ENCODE measurements around the gene ALG6.

ALG6 gene

GRCh38 chr1:63328122-63328521 lies 39.3 kb upstream of the ALG6 start:
- Histone ChIP-seq H3K9me2 (ENCODE audit: low read depth, low read length) (no peaks in the 10 kb centered on the region), H3K27ac (ENCODE audit: low read depth, low read length, poor library complexity, severe bottlenecking) (no peak overlapping the region), H3K4me3 (ENCODE audit: low read depth, low read length, poor library complexity, severe bottlenecking) (no peak overlapping the region), H3K9me3 (ENCODE audit: low read length) (no peaks in the 10 kb centered on the region), H3K4me2 (ENCODE audit: low read length) (no peak overlapping the region), H3K79me2 (ENCODE audit: insufficient read depth, low read length) (no peaks in the 10 kb centered on the region), H3F3A (ENCODE audit: insufficient read depth, low read length) (no peaks in the 10 kb centered on the region), H2AFZ (ENCODE audit: low read length) (no peak overlapping the region), H3K9ac (ENCODE audit: low read length) (no peak overlapping the region), H3K4me1 (ENCODE audit: insufficient read depth, low read length, severe bottlenecking) (peaks cover 17% of the 10 kb centered on the region), H4K20me1 (ENCODE audit: insufficient read depth, low read length) (no peaks in the 10 kb centered on the region), H3K27me3 (ENCODE audit: insufficient read depth, low read length) (no peaks in the 10 kb centered on the region), H3K36me3 (ENCODE audit: insufficient read depth, low read length) (no peaks in the 10 kb centered on the region)
- TF ChIP-seq EZH2 (IDR thresholded peaks at IDR 0.05; ENCODE audit: borderline replicate concordance, low read length) (no peak), CTCF (IDR thresholded peaks at IDR 0.05; ENCODE audit: low read length) (no peak)

GRCh38 chr1:63328781-63329180 lies 38.6 kb upstream of the ALG6 start:
- no peak overlapping the region for H2AFZ ChIP-seq (ENCODE audit: low read length)
- H4K20me1 ChIP-seq (ENCODE audit: insufficient read depth, low read length) = no peaks in the 10 kb centered on the region
- no peaks in the 10 kb centered on the region for H3K9me2 ChIP-seq (ENCODE audit: low read depth, low read length)
- no peak overlapping the region for H3K4me2 ChIP-seq (ENCODE audit: low read length)
- H3K27me3 ChIP-seq (ENCODE audit: insufficient read depth, low read length) = no peaks in the 10 kb centered on the region
- no peak overlapping the region for H3K4me3 ChIP-seq (ENCODE audit: low read depth, low read length, poor library complexity, severe bottlenecking)
- H3K36me3 ChIP-seq (ENCODE audit: insufficient read depth, low read length) = no peaks in the 10 kb centered on the region
- H3F3A ChIP-seq (ENCODE audit: insufficient read depth, low read length) = no peaks in the 10 kb centered on the region
- no peak overlapping the region for H3K9ac ChIP-seq (ENCODE audit: low read length)
- peaks cover 17% of the 10 kb centered on the region for H3K4me1 ChIP-seq (ENCODE audit: insufficient read depth, low read length, severe bottlenecking)
- no peaks in the 10 kb centered on the region for H3K79me2 ChIP-seq (ENCODE audit: insufficient read depth, low read length)
- no peaks in the 10 kb centered on the region for H3K9me3 ChIP-seq (ENCODE audit: low read length)
- TF ChIP-seq EZH2 (IDR thresholded peaks at IDR 0.05; ENCODE audit: borderline replicate concordance, low read length) (no peak), CTCF (IDR thresholded peaks at IDR 0.05; ENCODE audit: low read length) (no peak)
- H3K27ac ChIP-seq (ENCODE audit: low read depth, low read length, poor library complexity, severe bottlenecking) = no peak overlapping the region

- Histone ChIP-seq H2AFZ (ENCODE audit: low read length) (no peak overlapping the region), H3K4me3 (ENCODE audit: low read depth, low read length, poor library complexity, severe bottlenecking) (no peak overlapping the region), H3K27me3 (ENCODE audit: insufficient read depth, low read length) (no peaks in the 10 kb centered on the region), H3K79me2 (ENCODE audit: insufficient read depth, low read length) (no peaks in the 10 kb centered on the region), H3K36me3 (ENCODE audit: insufficient read depth, low read length) (no peaks in the 10 kb centered on the region), H3K27ac (ENCODE audit: low read depth, low read length, poor library complexity, severe bottlenecking) (no peak overlapping the region), H3K9ac (ENCODE audit: low read length) (no peak overlapping the region), H4K20me1 (ENCODE audit: insufficient read depth, low read length) (no peaks in the 10 kb centered on the region), H3F3A (ENCODE audit: insufficient read depth, low read length) (no peaks in the 10 kb centered on the region), H3K4me1 (ENCODE audit: insufficient read depth, low read length, severe bottlenecking) (peaks cover 17% of the 10 kb centered on the region), H3K9me2 (ENCODE audit: low read depth, low read length) (no peaks in the 10 kb centered on the region), H3K4me2 (ENCODE audit: low read length) (no peak overlapping the region), H3K9me3 (ENCODE audit: low read length) (no peaks in the 10 kb centered on the region)
- TF ChIP-seq CTCF (IDR thresholded peaks at IDR 0.05; ENCODE audit: low read length) (no peak), EZH2 (IDR thresholded peaks at IDR 0.05; ENCODE audit: borderline replicate concordance, low read length) (no peak)
Measured at GRCh38 chr1:63329621-63330330, 37.7 kb upstream of the ALG6 start.
